K562 (cell line): ENCODE measurements around the gene RNU6-7. TPM values are rescaled to one million over a fixed set of nuclear protein-coding genes. Genes with fewer than 3 reads are reported as not detected.

Experiments used
- AFF1 ChIP-seq, 2 experiments: fragments of 450-650 bp; IDR thresholded peaks; 2 replicates each; pipeline ENCODE4 v1.6.1; 2018; ENCODE audit warnings: mild to moderate bottlenecking in 2 of 2, low read depth in 1 of 2; ENCODE audit not compliant: partially characterized antibody in 2 of 2
- BRF2 ChIP-seq: IDR thresholded peaks from 3 replicates; pipeline ENCODE4 v1.6.1; 2011; ENCODE audit warnings: borderline replicate concordance, mild to moderate bottlenecking; ENCODE audit not compliant: insufficient read length, insufficient read depth
- CREB3 ChIP-seq: fragments of 450-650 bp; conservative IDR thresholded peaks from 2 replicates; pipeline ENCODE4 v1.6.1; 2016; ENCODE audit warnings: missing genetic modification characterization, low read depth, mild to moderate bottlenecking, missing compliant biosample characterization, moderate library complexity
- CREM ChIP-seq: IDR thresholded peaks from 2 replicates; pipeline ENCODE4 v1.6.1; 2014; ENCODE audit warnings: antibody characterized with exemption, low read depth
- CUX1 ChIP-seq: fragments of 200-800 bp; sonication (Bioruptor generic); IDR thresholded peaks from 2 replicates; pipeline ENCODE4 v1.6.1; 2016; ENCODE audit warnings: missing genetic modification characterization, missing compliant biosample characterization
- CXXC5 ChIP-seq: fragments of 250-450 bp; sonication (Bioruptor Pico); IDR thresholded peaks from 2 replicates; pipeline ENCODE4 v1.8.0; 2022; ENCODE audit warnings: inconsistent platforms, mild to moderate bottlenecking, moderate library complexity
- E2F8 ChIP-seq: fragments of 450-650 bp; IDR thresholded peaks from 2 replicates; pipeline ENCODE4 v1.7.1; 2018; ENCODE audit warnings: mild to moderate bottlenecking, low read depth; ENCODE audit not compliant: partially characterized antibody
- NFE2 ChIP-seq: IDR thresholded peaks from 2 replicates; pipeline ENCODE4 v1.6.1; 2014; ENCODE audit warnings: antibody characterized with exemption, low read depth
- NRF1 ChIP-seq, 2 experiments: fragments of 450-650 bp; IDR thresholded peaks in 1 of 2; conservative IDR thresholded peaks in 1 of 2; 2 replicates each; pipeline ENCODE4 v1.6.1; 2014; ENCODE audit warnings: mild to moderate bottlenecking in 2 of 2
- RHOXF2B ChIP-seq: fragments of 250-450 bp; sonication (Bioruptor Pico); conservative IDR thresholded peaks from 2 replicates; pipeline ENCODE4 v1.5.1; 2021
- TBP ChIP-seq: optimal IDR thresholded peaks from 2 replicates; pipeline ENCODE3; 2011; ENCODE audit warnings: low read depth, low read length, improper control_type of control experiment
- ZNF24 ChIP-seq: fragments of 450-650 bp; IDR thresholded peaks from 2 replicates; pipeline ENCODE4 v1.6.1; 2016
- polyA plus RNA-seq, 8 experiments: library from polyadenylated mRNA; depleted of rRNA in 4 of 8; stranded (reverse) in 5 of 8; unstranded in 3 of 8; fragments of >200 nt; fragmentation: Nextera tagmentation in 2 of 8; fragmentation: Illumina TruSeq in 1 of 8; extraction: Ambion mirVana in 2 of 8; extraction: Trizol in 1 of 8; gene quantifications; 2 replicates each; pipeline versions ENCODE4 v1.2.1 to v1.2.3, GENCODE V29; 2011 to 2014; ENCODE audit warnings: inconsistent platforms in 1 of 8, missing spikeins in 1 of 8
- total RNA-seq, 7 experiments: library from RNA; depleted of rRNA in 6 of 7; stranded (reverse); fragments of >200 nt in 6 of 7; fragmentation: Illumina TruSeq in 2 of 7; extraction: Trizol in 2 of 7; gene quantifications; 2 replicates each; pipeline versions ENCODE4 v1.2.1 to v1.2.3, GENCODE V29; 2011 to 2021; ENCODE audit warnings: low replicate concordance in 1 of 7

The RNU6-7 gene
- total and polyA plus RNA-seq, 9 of the 15 experiments (the other 6 are each of a cell fraction or from before 2014, with no cell fraction given) = not detected

- TF ChIP-seq AFF1 (IDR thresholded peaks at IDR 0.05; ENCODE audit: low read depth in 1 of 2, partially characterized antibody in 2 of 2) (peak in 1 of 2 experiments; percentile 65), RHOXF2B (CRISPR knock-in tag) (no peak), CREB3 (tag) (no peak), NRF1 (conservative IDR thresholded peaks at IDR 0.05 in 1 of 2, IDR thresholded peaks at IDR 0.05 in 1 of 2) (peak; percentile 66 to 71), CREM (0 out of 2 replicates have a peak, but pooled peaks have one; percentile 16), CUX1 (CRISPR knock-in tag) (no peak), TBP (peak; percentile 95), NFE2 (0 out of 2 replicates have a peak, but pooled peaks have one; percentile 3), ZNF24 (no peak), CXXC5 (CRISPR knock-in tag) (peak; percentile 35; the same call in 1 of the 2 replicates), E2F8 (no peak), BRF2 (peak; percentile 65)
Observed at GRCh38 chr14:32201816-32202490, at the start of gene RNU6-7 (continued).
